Fibroblast of lung (primary cell): ENCODE results near the gene ZBTB7C. TPM values are rescaled to one million over a fixed set of nuclear protein-coding genes. Genes with fewer than 3 reads are reported as not detected.

Source experiments
- DNase-seq, 2 donors: peaks; one replicate each; pipeline versions ENCODE4 v3.0.0 to v3.0.0-alpha.2; 2010; ENCODE audit warnings: low read depth in 2 of 2
- H2AFZ ChIP-seq: 2 replicates; pipeline ENCODE4 v1.5.1; 2012; ENCODE audit warnings: low read length, control low read depth, inconsistent platforms
- H3K27ac ChIP-seq: 2 replicates; pipeline ENCODE4 v1.5.1; 2011; ENCODE audit warnings: low read length, control low read depth; ENCODE audit not compliant: insufficient read depth
- H3K27me3 ChIP-seq: 2 replicates; pipeline ENCODE4 v1.5.1; 2011; ENCODE audit warnings: mild to moderate bottlenecking, low read length; ENCODE audit not compliant: control insufficient read depth, insufficient read depth
- H3K36me3 ChIP-seq: 2 replicates; pipeline ENCODE4 v1.5.1; 2011; ENCODE audit warnings: low read length; ENCODE audit not compliant: control insufficient read depth, insufficient read depth
- H3K4me1 ChIP-seq: 2 replicates; pipeline ENCODE4 v1.5.1; 2011; ENCODE audit warnings: low read length; ENCODE audit not compliant: control insufficient read depth, insufficient read depth; ENCODE audit errors: extremely low read depth
- H3K4me2 ChIP-seq: 2 replicates; pipeline ENCODE4 v1.5.1; 2011; ENCODE audit warnings: low read length, control low read depth; ENCODE audit not compliant: insufficient read depth; ENCODE audit errors: extremely low read depth
- H3K4me3 ChIP-seq, 4 experiments: fragments of 200-600 bp in 1 of 4; sonication (generic) in 1 of 4; replicated peaks in 1 of 4; 2 replicates each; pipeline ENCODE4 v1.5.1; 2011 to 2016; ENCODE audit warnings: low read length in 4 of 4, low read depth in 3 of 4, mild to moderate bottlenecking in 3 of 4, control low read depth in 2 of 4, inconsistent platforms in 1 of 4, mixed read lengths in 1 of 4; ENCODE audit not compliant: insufficient read depth in 1 of 4; ENCODE audit errors: control extremely low read depth in 1 of 4
- H3K79me2 ChIP-seq: 2 replicates; pipeline ENCODE4 v1.5.1; 2012; ENCODE audit warnings: mild to moderate bottlenecking, low read length, inconsistent platforms; ENCODE audit not compliant: control insufficient read depth, insufficient read depth
- H3K9ac ChIP-seq: 2 replicates; pipeline ENCODE4 v1.5.1; 2011; ENCODE audit warnings: mild to moderate bottlenecking, low read length, control low read depth; ENCODE audit not compliant: insufficient read depth
- H3K9me3 ChIP-seq: 2 replicates; pipeline ENCODE4 v1.5.1; 2012; ENCODE audit warnings: low read depth, low read length; ENCODE audit not compliant: control insufficient read depth, insufficient read depth
- H4K20me1 ChIP-seq: 2 replicates; pipeline ENCODE4 v1.5.1; 2011; ENCODE audit warnings: low read length; ENCODE audit not compliant: control insufficient read depth, insufficient read depth; ENCODE audit errors: extremely low read depth
- EZH2 ChIP-seq: IDR thresholded peaks from 2 replicates; pipeline ENCODE4 v1.5.1; 2012; ENCODE audit warnings: low read length, control low read depth, mild to moderate bottlenecking; ENCODE audit errors: missing control alignments
- polyA plus RNA-seq, 2 donors: library from polyadenylated mRNA; depleted of rRNA in 1 of 2; stranded (reverse) in 1 of 2; unstranded in 1 of 2; fragments of >200 nt; gene quantifications; 2 replicates each; pipeline ENCODE4 v1.2.1, GENCODE V29; 2011 to 2012; ENCODE audit warnings: missing spikeins in 1 of 2
- total RNA-seq: library from RNA; depleted of rRNA; stranded (reverse); fragments of >200 nt; gene quantifications from 2 replicates; pipeline ENCODE4 v1.2.1, GENCODE V29; 2014
- TF ChIP-seq, protein P1 (sequence below), 2 donors: IDR thresholded peaks in 1 of 2; conservative IDR thresholded peaks in 1 of 2; 1 replicate in 1 of 2; 2 replicates in 1 of 2; pipeline ENCODE4 v1.5.1; 2011 to 2012; ENCODE audit warnings: low read length in 2 of 2, control low read depth in 1 of 2, inconsistent platforms in 1 of 2, low read depth in 1 of 2, mild to moderate bottlenecking in 1 of 2

ZBTB7C gene
- total and polyA plus RNA-seq, 2 donors (not counting 1 experiment from before 2014, with no cell fraction given): 0.19 to 0.33 TPM

DNA sequence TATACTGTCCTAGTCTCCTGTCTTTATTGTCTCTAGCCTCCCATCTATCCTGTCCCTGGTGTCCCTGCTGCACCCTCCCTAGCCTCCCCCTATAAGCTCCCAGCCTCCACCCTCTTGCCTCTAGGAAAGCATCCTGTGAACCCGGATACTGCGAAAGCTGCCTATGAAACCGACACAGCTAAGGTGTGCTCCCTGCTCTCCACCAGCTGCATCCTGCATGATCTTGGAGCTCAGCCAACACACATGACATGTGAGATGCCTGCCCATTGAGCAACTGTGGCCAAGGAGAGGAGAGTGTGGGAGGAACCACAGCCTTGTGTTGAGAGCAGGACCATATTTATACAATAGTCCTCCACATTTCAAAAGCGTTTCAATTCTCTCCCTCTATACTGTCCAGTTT lies 187.1 kb downstream of the ZBTB7C start:
- TF ChIP-seq, protein P1, sequence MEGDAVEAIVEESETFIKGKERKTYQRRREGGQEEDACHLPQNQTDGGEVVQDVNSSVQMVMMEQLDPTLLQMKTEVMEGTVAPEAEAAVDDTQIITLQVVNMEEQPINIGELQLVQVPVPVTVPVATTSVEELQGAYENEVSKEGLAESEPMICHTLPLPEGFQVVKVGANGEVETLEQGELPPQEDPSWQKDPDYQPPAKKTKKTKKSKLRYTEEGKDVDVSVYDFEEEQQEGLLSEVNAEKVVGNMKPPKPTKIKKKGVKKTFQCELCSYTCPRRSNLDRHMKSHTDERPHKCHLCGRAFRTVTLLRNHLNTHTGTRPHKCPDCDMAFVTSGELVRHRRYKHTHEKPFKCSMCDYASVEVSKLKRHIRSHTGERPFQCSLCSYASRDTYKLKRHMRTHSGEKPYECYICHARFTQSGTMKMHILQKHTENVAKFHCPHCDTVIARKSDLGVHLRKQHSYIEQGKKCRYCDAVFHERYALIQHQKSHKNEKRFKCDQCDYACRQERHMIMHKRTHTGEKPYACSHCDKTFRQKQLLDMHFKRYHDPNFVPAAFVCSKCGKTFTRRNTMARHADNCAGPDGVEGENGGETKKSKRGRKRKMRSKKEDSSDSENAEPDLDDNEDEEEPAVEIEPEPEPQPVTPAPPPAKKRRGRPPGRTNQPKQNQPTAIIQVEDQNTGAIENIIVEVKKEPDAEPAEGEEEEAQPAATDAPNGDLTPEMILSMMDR (conservative IDR thresholded peaks at IDR 0.05 in 1 of 2, IDR thresholded peaks at IDR 0.05 in 1 of 2; ENCODE audit: low read depth in 1 of 2, low read length in 2 of 2): no peak
- no peak for TF ChIP-seq EZH2
- Histone ChIP-seq H4K20me1 (no peaks in the 10 kb centered on the region), H3K27ac (no peak overlapping the region), H3K36me3 (no peaks in the 10 kb centered on the region), H3K9me3 (no peaks in the 10 kb centered on the region), H3K79me2 (no peaks in the 10 kb centered on the region), H3K4me3 (no peak overlapping the region), H3K9ac (no peak overlapping the region), H3K4me2 (no peak overlapping the region), H3K27me3 (peaks cover 8% of the 10 kb centered on the region), H3K4me1 (no peaks in the 10 kb centered on the region), H2AFZ (no peak overlapping the region)
- DNase-seq: peak; percentile 9 to 52

DNA sequence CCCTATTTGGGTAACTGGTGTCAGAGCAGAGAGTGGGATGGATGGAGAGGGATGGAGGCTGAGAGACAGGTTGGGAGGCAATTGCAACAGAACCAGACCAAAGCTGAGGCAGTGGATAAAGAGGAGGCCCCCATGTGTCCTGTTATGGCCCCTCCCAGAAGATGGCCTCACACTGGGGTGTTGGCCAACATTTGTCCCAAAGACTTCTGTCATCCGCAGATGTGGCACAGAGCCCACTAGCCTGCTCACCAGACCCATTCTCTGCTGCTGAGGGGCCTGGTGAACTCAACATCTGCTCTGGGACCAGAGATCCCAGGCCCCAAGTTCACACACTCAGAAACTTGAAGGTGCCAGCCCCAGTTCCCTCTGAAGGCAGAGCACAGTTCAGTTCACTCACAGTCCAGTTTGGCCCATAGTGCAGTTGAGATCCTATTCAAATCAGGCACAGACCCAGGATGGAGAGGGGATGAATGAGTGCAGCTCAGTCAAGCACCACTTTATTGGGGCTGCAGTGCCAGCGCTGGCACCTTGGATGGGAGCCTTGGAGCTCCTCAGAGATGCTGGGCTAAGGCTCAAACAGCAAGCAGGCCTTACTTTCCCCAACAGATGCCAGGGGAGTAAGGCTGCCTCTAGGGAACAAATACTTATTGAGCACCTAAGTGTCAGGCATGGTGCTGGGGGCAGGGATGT lies 189.2 kb downstream of the ZBTB7C start:
- no peak overlapping the region for H3K27ac ChIP-seq
- H3K9ac ChIP-seq: no peak overlapping the region
- no peaks in the 10 kb centered on the region for H3K79me2 ChIP-seq
- no peak overlapping the region for H3K4me2 ChIP-seq
- no peaks in the 10 kb centered on the region for H3K4me1 ChIP-seq
- TF ChIP-seq, protein P1 (conservative IDR thresholded peaks at IDR 0.05 in 1 of 2, IDR thresholded peaks at IDR 0.05 in 1 of 2; ENCODE audit: low read depth in 1 of 2, low read length in 2 of 2): no peak
- H3K36me3 ChIP-seq: no peaks in the 10 kb centered on the region
- H3K27me3 ChIP-seq: peaks cover 4% of the 10 kb centered on the region
- DNase-seq: no peak
- H3K9me3 ChIP-seq: no peaks in the 10 kb centered on the region
- no peak overlapping the region for H2AFZ ChIP-seq
- no peak overlapping the region for H3K4me3 ChIP-seq
- H4K20me1 ChIP-seq: no peaks in the 10 kb centered on the region

DNA sequence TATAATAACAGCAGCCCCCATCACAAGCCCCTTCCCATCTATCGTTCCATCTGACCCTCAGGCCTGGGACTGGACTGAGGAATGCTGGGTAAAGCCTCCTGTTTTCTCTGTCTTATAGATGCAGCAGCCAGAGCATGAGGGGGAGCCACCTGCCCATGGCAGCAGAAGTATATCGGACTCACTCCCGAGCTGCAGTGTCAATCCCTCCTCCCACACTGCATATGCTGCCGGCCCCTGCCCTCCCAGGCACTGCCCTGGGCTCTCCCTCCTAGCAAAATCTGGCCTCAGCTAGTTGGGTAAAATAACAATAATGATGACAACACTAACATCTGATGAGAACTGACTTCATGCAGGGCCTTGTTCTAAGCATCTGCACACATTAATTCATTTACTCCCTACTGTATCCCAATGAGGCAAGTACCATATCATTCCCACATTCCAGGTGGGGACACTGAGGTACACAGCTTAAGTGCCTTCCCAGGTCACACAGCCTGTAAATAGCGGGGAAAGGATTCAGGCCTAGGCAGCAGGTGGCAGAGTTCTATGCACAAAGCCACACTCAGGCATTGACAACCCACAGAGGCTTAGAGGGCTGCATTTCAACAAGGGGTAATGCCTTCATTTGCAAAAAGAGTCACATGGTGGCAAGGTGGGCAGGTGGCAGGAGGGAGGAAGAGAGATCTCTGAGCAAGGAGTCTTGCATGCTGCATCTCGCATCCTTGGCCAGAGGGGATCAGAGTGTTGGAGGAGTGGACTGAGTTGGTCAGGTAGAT lies 190.0 kb downstream of the ZBTB7C start:
- H3K4me2 ChIP-seq: no peak overlapping the region
- H3K9ac ChIP-seq: no peak overlapping the region
- H3K79me2 ChIP-seq: no peaks in the 10 kb centered on the region
- no peak overlapping the region for H3K4me3 ChIP-seq
- no peaks in the 10 kb centered on the region for H4K20me1 ChIP-seq
- H2AFZ ChIP-seq: no peak overlapping the region
- H3K27ac ChIP-seq: no peak overlapping the region
- DNase-seq: no peak
- peaks cover 2% of the 10 kb centered on the region for H3K27me3 ChIP-seq
- H3K36me3 ChIP-seq: no peaks in the 10 kb centered on the region
- TF ChIP-seq, protein P1 (conservative IDR thresholded peaks at IDR 0.05 in 1 of 2, IDR thresholded peaks at IDR 0.05 in 1 of 2; ENCODE audit: low read depth in 1 of 2, low read length in 2 of 2): no peak
- TF ChIP-seq EZH2: no peak
- H3K9me3 ChIP-seq: no peaks in the 10 kb centered on the region
- no peaks in the 10 kb centered on the region for H3K4me1 ChIP-seq
